NCI-H1436 treated with DMSO at 0.1 percent for 48 hours (cell line): ENCODE data around the gene HEMGN.

Source experiments
- DNase-seq: peaks from one replicate; lab custom pipeline; 2025; lab: John Stamatoyannopoulos, UW

The HEMGN gene

DNA sequence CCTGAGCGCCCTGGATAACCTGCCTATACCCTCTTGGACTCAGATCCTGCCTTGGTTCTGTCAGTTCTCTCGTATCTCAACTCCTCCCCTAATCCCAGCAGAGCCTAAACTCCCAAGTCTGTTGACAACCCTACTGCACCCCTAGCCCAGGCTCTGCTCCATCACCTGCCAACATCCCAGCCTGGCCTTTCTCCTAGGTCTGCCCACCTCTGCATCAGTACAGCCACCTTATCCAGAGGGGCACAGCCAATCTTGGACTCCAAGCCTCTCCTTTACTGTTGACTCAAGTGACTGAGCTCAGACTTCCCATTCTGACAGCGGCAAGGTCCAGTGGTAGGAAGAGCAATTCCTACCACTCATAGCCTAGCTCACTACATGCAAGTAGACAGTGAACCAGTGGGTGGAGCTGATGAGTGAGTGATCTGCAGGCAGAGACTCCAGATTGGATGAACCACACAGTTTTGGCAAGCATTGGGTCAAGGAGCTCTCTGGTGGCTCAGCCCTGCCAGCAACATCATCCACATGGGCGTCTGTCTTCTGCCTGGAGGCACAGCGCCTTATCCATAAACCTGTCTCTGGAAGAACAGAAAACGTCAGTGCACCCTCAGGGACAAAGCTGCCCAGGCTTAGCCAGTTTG is 42.2 kb downstream of the HEMGN start:
- DNase-seq, result no peak

DNA sequence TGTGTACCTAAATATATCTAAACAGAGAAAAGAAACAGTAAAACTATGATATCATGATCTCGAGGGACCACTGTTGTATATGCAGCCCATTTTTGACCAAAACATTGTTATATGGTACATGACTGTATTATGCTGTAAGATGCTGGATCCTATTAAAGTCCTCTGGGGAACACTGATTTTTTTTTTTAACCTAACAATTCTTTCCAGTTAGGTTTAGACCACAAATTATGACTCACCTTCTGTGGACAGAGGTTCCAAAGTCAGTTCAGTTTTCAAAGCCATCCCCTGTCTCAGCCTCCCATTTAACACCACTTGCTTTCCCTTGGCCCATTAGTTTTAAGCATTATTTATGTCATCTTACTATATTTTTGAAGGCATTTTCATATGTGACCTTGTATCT is 42.8 kb downstream of the HEMGN start:
- DNase-seq, result no peak

DNA sequence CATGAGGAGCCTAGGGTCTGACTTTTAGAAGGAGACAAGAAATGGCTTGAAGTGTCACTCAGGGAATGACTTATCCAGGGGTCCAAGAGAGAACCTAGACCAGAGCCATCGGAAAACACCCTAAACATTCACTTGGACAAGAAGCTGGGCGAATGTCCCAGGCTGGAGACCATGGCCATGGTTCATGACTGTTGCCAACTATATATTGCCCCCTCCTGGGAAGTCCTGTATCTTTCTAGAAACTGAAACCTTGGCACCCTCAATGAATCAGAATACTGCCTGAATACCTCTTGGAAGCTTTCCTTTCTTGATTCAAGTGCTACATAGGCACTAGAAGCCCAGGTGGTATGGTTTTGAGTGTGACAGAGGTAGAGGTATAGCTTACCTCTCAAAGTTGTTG is 45.6 kb downstream of the HEMGN start:
- DNase-seq, result no peak

DNA sequence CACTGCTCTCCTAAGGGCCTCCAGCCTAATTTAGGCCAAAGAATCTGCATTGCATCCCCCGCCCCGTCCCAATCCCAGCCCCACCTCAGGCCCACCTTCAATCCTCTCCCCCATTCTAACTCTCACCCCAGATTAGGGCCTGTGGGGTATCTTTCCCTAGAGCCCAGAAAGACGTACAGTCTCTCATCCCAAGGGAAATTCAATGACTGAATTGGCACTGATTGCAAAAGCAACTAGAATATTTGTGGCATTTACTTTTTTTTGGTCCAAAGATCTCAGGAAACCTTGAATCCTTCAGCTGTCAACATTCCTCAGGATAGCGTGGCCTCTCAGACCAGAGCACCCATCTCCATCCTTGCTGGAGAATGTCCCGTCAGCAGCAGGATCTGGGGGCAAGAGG is 46.2 kb downstream of the HEMGN start:
- DNase-seq, result no peak

DNA sequence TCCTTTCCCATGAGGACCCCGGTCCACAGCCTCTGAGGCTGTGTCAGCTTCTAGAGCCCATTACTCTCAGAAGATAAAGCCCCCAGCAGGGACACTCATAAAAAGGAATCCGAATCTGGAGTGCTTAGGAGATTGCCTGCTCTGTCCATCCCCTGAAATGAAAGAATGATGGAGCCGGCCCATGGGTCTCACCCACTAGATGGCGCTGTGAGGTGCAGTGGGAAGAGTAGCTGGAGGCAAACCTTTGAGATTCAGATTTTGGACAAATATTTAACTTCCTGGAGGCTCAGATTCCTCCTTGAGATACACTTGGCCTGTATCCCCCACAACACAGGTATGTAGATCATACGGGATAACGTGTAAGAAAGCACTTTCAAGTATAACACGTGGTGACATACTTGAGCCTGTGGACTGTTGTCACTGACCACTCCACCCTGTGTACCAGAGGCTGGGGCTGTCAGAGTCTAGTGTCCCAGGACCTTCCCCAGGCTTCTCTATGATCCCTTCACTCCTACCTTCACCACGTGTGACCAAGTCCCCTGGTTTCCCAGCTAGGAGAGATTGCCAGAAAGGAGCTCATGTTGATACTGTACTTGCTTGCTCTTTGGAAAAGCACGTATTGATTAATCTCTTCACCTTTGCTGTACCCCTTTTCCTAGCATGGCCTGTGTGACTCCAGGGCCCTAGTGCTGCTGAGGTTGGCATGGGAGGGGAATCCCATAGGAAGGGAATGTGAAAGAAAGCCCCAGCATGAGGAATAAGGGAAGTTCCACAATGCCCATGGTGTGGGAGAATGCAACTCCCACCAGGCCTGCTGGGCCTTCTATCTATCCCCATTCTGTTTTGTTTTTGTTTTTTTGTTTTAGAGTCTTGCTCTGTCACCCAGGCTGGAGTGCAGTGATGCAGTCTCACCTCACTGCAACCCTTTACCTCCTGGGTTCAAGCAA is 47.8 kb downstream of the HEMGN start:
- no peak for DNase-seq

DNA sequence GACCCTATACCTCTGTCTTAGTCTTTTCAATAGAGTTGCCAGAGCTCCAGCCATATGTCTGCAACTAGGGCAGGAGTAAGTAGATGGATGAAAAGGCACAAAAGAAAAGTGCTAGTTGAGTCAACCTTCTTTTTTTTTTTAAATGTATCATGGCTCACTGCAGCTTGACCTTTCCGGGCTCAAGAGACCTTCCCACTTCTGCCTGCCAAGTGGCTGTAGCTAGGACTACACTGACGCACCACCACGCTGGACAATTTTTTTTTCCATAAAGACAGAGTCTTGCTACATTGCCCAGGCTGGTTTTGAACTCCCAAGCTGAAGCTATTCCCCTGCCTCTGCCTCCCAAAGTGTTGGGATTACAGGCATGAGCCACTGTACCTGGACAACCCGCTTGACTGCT is 57.6 kb downstream of the HEMGN start:
- DNase-seq, result no peak
